HG03354 (cell line): Measurements from ENCODE around the gene GLOD5.

Source experiments
- ATAC-seq: cut with Tn5 transposase; IDR thresholded peaks from one replicate; pipeline ENCODE4 v1.9.1; 2021; ENCODE audit warnings: mild to moderate bottlenecking; ENCODE audit not compliant: unreplicated experiment, poor library complexity, severe bottlenecking

GLOD5 gene

GRCh38 chrX:48752498-48752897 lies 9.0 kb upstream of the GLOD5 start:
- ATAC-seq, result no peak

- no peak for ATAC-seq
Observed at GRCh38 chrX:48753708-48754228, 7.8 kb upstream of the GLOD5 start.

GRCh38 chrX:48754238-48754637 lies 7.3 kb upstream of the GLOD5 start:
- ATAC-seq, result no peak

- no peak for ATAC-seq
Observed at GRCh38 chrX:48769230-48769629, 7.7 kb downstream of the GLOD5 start.

- no peak for ATAC-seq
Observed at GRCh38 chrX:48770296-48770695, 8.7 kb downstream of the GLOD5 start.

GRCh38 chrX:48772602-48773001 lies 11.1 kb downstream of the GLOD5 start:
- ATAC-seq, result no peak

- no peak for ATAC-seq
Observed at GRCh38 chrX:48776818-48777439, 15.4 kb downstream of the GLOD5 start.

- no peak for ATAC-seq
Observed at GRCh38 chrX:48779399-48779798, 17.9 kb downstream of the GLOD5 start.

- ATAC-seq, result no peak
Observed at GRCh38 chrX:48781705-48782104, 20.2 kb downstream of the GLOD5 start.

- ATAC-seq, result no peak
Observed at GRCh38 chrX:48782216-48782615, 20.7 kb downstream of the GLOD5 start.

GRCh38 chrX:48782795-48783194 lies 21.2 kb downstream of the GLOD5 start:
- ATAC-seq, result no peak

GRCh38 chrX:48784726-48785125 lies 23.2 kb downstream of the GLOD5 start:
- no peak for ATAC-seq

- no peak for ATAC-seq
Observed at GRCh38 chrX:48785186-48785539, 23.6 kb downstream of the GLOD5 start.

- ATAC-seq, result no peak
Observed at GRCh38 chrX:48785540-48786214, 24.1 kb downstream of the GLOD5 start.

- ATAC-seq, result no peak
Observed at GRCh38 chrX:48786341-48786800, 24.8 kb downstream of the GLOD5 start, which contains the start of gene GATA1. Gene GATA1, plus strand, starts transcription at chrX:48786590. Its CDS starts 4,520 bp downstream, at chrX:48791110.

GRCh38 chrX:48786825-48787504 lies 25.4 kb downstream of the GLOD5 start:
- ATAC-seq, result no peak

GRCh38 chrX:48787505-48788443 lies 26.2 kb downstream of the GLOD5 start:
- ATAC-seq, result no peak

GRCh38 chrX:48789366-48790220 lies 28.0 kb downstream of the GLOD5 start:
- ATAC-seq, result no peak

- ATAC-seq, result no peak
Observed at GRCh38 chrX:48790477-48790876, 28.9 kb downstream of the GLOD5 start.
